ENCODE results near the gene SLC35D1.

The SLC35D1 gene

DNA sequence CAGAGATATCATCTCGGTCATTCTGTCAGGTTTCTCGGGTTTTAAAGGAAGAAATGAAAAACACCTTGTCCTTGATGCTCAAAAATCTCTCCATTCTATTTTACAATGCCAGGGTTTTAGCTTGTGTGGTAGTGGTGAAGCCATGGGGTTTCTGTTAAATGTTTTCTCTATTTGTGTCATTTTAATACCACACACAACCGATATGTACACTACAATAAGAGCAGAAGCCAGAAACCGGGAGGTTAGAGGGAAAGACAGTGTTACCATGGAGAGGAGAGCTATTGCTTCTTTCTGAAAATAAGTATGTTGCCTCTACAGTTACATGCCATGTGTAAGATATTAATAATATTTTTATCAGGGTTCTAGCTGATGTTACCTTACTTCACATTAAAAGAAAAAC, 2.8 kb downstream of the SLC35D1 start:
- Histone ChIP-seq H3K4me3 (ENCODE audit: low read length) (no peak overlapping the region), H3K4me2 (ENCODE audit: low read length) (no peak overlapping the region), H3K79me2 (ENCODE audit: low read length) (peaks cover 14% of the 10 kb centered on the region), H3K36me3 (replicated peaks; ENCODE audit: low read depth, low read length) (peaks cover 3% of the 10 kb centered on the region), H2AFZ (ENCODE audit: low read depth, low read length) (no peak overlapping the region), H3K9me3 (ENCODE audit: insufficient read depth, low read length) (no peaks in the 10 kb centered on the region), H4K20me1 (ENCODE audit: insufficient read depth, low read length) (no peaks in the 10 kb centered on the region), H3K4me1 (ENCODE audit: low read length) (peaks cover 8% of the 10 kb centered on the region), H3K27ac (ENCODE audit: low read length) (no peak overlapping the region), H3K9ac (ENCODE audit: low read length) (no peak overlapping the region), H3K27me3 (ENCODE audit: low read depth, low read length) (no peaks in the 10 kb centered on the region)
- TF ChIP-seq, protein P1, sequence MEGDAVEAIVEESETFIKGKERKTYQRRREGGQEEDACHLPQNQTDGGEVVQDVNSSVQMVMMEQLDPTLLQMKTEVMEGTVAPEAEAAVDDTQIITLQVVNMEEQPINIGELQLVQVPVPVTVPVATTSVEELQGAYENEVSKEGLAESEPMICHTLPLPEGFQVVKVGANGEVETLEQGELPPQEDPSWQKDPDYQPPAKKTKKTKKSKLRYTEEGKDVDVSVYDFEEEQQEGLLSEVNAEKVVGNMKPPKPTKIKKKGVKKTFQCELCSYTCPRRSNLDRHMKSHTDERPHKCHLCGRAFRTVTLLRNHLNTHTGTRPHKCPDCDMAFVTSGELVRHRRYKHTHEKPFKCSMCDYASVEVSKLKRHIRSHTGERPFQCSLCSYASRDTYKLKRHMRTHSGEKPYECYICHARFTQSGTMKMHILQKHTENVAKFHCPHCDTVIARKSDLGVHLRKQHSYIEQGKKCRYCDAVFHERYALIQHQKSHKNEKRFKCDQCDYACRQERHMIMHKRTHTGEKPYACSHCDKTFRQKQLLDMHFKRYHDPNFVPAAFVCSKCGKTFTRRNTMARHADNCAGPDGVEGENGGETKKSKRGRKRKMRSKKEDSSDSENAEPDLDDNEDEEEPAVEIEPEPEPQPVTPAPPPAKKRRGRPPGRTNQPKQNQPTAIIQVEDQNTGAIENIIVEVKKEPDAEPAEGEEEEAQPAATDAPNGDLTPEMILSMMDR (IDR thresholded peaks at IDR 0.05; ENCODE audit: low read depth, low read length) = no peak
- TF ChIP-seq EZH2phosphoT487 (IDR thresholded peaks at IDR 0.05; ENCODE audit: low read depth) = no peak

DNA sequence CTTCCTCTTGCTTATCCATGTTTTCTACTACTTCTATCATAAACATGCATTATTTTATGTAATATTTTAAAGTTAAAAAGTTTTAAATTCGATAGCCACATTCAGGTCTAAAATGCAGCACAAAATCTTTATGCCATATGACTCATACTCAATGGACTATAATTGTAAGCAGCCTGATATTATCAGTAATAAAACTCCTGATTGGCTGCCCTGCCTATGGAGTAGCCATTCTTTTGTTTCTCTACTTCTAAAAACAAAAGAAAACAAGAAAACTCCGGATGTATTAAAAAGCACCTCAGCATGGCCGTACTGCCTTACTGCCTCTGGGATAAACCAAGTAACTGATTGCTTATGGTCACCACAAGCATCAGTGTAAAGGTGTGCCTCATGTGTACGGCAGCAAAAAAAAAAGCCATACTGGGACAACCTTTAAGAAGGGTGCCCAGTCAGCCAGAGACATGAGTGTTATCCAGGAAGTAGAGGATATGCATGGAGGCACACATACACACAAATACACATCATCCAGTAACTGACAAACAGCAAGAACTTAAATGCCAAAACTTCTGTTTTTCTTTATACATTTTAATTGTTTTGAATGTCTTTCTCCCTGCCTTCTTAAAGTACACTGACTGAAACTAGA, 9.2 kb downstream of the SLC35D1 start:
- Histone ChIP-seq H2AFZ (ENCODE audit: low read depth, low read length) (no peak overlapping the region), H3K4me3 (ENCODE audit: low read length) (no peak overlapping the region), H3K27me3 (ENCODE audit: low read depth, low read length) (no peaks in the 10 kb centered on the region), H3K4me2 (ENCODE audit: low read length) (no peak overlapping the region), H3K9ac (ENCODE audit: low read length) (no peak overlapping the region), H4K20me1 (ENCODE audit: insufficient read depth, low read length) (no peaks in the 10 kb centered on the region), H3K9me3 (ENCODE audit: insufficient read depth, low read length) (no peaks in the 10 kb centered on the region), H3K4me1 (ENCODE audit: low read length) (no peaks in the 10 kb centered on the region), H3K27ac (ENCODE audit: low read length) (no peak overlapping the region), H3K79me2 (ENCODE audit: low read length) (no peaks in the 10 kb centered on the region), H3K36me3 (replicated peaks; ENCODE audit: low read depth, low read length) (peaks cover 3% of the 10 kb centered on the region)
- no peak for TF ChIP-seq EZH2phosphoT487 (IDR thresholded peaks at IDR 0.05; ENCODE audit: low read depth)
- TF ChIP-seq, protein P1 (IDR thresholded peaks at IDR 0.05; ENCODE audit: low read depth, low read length) = no peak

DNA sequence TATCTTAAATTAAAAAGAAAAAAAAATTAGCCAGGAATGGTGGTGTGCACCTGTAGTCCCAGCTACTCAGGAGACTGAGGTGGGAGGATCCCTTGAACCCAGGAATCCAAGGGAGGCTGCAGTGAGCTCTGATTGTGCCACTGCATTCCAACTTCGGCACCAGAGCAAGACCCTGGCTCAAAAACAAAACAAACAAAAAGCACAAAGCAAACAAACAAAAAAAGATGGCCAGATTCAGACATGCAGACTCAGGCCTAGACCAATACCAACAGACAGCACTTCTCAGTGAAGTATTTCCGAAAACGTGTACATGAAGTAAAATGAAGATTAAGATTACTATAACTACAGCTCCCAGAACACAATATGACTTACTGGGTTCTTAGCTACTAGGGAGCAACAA, 10.6 kb downstream of the SLC35D1 start:
- TF ChIP-seq, protein P1 (IDR thresholded peaks at IDR 0.05; ENCODE audit: low read depth, low read length) = no peak
- TF ChIP-seq EZH2phosphoT487 (IDR thresholded peaks at IDR 0.05; ENCODE audit: low read depth) = no peak

DNA sequence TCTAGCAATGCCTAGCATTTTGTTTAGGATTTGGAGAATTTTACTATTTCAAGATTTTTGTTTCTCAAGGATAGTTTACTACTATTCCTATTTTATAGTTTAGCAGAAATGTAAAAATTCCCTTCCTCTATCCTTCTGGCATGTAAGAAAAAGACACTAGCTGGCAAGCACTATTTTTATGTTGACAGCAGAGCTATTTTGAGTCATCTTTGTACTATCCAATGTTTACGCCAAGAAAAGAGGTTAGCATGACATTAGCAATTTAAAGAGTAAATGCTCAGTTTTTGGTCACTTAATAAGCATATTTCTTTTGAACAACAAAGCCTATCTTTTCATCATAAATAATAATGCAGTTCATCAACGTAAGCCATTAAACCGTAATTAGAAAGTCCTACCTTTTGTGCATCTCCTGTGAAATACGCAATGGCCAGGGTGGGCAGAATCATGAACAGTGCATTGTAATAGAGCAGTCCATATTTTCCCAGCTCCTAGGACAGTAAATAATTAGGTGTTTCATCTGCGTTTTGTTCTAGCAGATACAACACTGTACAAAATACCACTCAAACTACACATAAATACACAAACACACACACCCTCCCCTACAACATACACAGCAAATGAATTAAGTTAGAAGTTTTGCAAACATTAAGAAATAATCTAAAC, 12.0 kb downstream of the SLC35D1 start:
- TF ChIP-seq, protein P1 (IDR thresholded peaks at IDR 0.05; ENCODE audit: low read depth, low read length) = no peak
- TF ChIP-seq EZH2phosphoT487 (IDR thresholded peaks at IDR 0.05; ENCODE audit: low read depth) = no peak
- H3K79me2 ChIP-seq (ENCODE audit: low read length) = no peaks in the 10 kb centered on the region

More for the DNA sequence above, 10.6 kb downstream of the SLC35D1 start:
- no peaks in the 10 kb centered on the region for H3K9me3 ChIP-seq (ENCODE audit: insufficient read depth, low read length)
- H3K9ac ChIP-seq (ENCODE audit: low read length) = no peak overlapping the region
- H3K36me3 ChIP-seq (replicated peaks; ENCODE audit: low read depth, low read length) = peaks cover 4% of the 10 kb centered on the region
- no peak overlapping the region for H3K4me3 ChIP-seq (ENCODE audit: low read length)
- H2AFZ ChIP-seq (ENCODE audit: low read depth, low read length) = no peak overlapping the region
- no peaks in the 10 kb centered on the region for H3K4me1 ChIP-seq (ENCODE audit: low read length)
- H3K27me3 ChIP-seq (ENCODE audit: low read depth, low read length) = no peaks in the 10 kb centered on the region
- H4K20me1 ChIP-seq (ENCODE audit: insufficient read depth, low read length) = no peaks in the 10 kb centered on the region
- H3K4me2 ChIP-seq (ENCODE audit: low read length) = no peak overlapping the region
- no peak overlapping the region for H3K27ac ChIP-seq (ENCODE audit: low read length)
- no peaks in the 10 kb centered on the region for H3K79me2 ChIP-seq (ENCODE audit: low read length)

More for the DNA sequence above, 12.0 kb downstream of the SLC35D1 start:
- Histone ChIP-seq H3K36me3 (replicated peaks; ENCODE audit: low read depth, low read length) (peaks cover 7% of the 10 kb centered on the region), H3K27ac (ENCODE audit: low read length) (no peak overlapping the region), H3K4me1 (ENCODE audit: low read length) (no peaks in the 10 kb centered on the region), H3K4me2 (ENCODE audit: low read length) (no peak overlapping the region), H3K9me3 (ENCODE audit: insufficient read depth, low read length) (no peaks in the 10 kb centered on the region), H3K9ac (ENCODE audit: low read length) (no peak overlapping the region), H2AFZ (ENCODE audit: low read depth, low read length) (no peak overlapping the region), H4K20me1 (ENCODE audit: insufficient read depth, low read length) (no peaks in the 10 kb centered on the region), H3K4me3 (ENCODE audit: low read length) (no peak overlapping the region), H3K27me3 (ENCODE audit: low read depth, low read length) (no peaks in the 10 kb centered on the region)

All from OCI-LY3 (cell line).